Right atrium auricular region (tissue), 2 donors: ENCODE measurements around the gene PDRG1. TPM values are rescaled to one million over a fixed set of nuclear protein-coding genes. Genes with fewer than 3 reads are reported as not detected.
"Not testable (repeated sequence)": the region's sequence is repeated elsewhere in the genome, so short reads cannot be mapped to it uniquely, and the experiment has no call there.

Source experiments
- DNase-seq: peaks from one replicate; pipeline ENCODE4 v3.0.0-alpha.2; 2019; ENCODE audit warnings: low spot score
- H3K27ac ChIP-seq, 2 donors: fragments of 200-600 bp; sonication (generic); 1 replicate in 1 of 2; 2 replicates in 1 of 2; pipeline ENCODE4 v1.5.1; 2016 to 2019
- H3K27me3 ChIP-seq, 2 donors: fragments of 200-600 bp; sonication (generic); one replicate each; pipeline versions ENCODE4 v1.5.1 to v1.6.0; 2017 to 2019
- H3K36me3 ChIP-seq: fragments of 200-600 bp; sonication (generic); one replicate; pipeline ENCODE4 v1.5.1; 2016
- H3K4me1 ChIP-seq, 2 donors: fragments of 200-600 bp; sonication (generic); one replicate each; pipeline versions ENCODE4 v1.5.1 to v1.6.0; 2017 to 2019
- H3K4me3 ChIP-seq, 2 donors: fragments of 200-600 bp; sonication (generic); 1 replicate in 1 of 2; 2 replicates in 1 of 2; pipeline ENCODE4 v1.5.1; 2017 to 2019; ENCODE audit warnings: mild to moderate bottlenecking in 1 of 2, moderate library complexity in 1 of 2
- H3K9me3 ChIP-seq, 2 donors: fragments of 200-600 bp; sonication (generic); one replicate each; pipeline ENCODE4 v1.5.1; 2019
- total RNA-seq, 2 donors: library from RNA; depleted of rRNA; stranded (reverse); fragments of >200 nt; gene quantifications; one replicate each; pipeline ENCODE4 v1.1.0, GENCODE V29; 2016
- TF ChIP-seq, protein P1 (sequence below), 2 donors: fragments of 200-600 bp; sonication (generic); IDR thresholded peaks; one replicate each; pipeline ENCODE4 v1.5.1; 2019; ENCODE audit warnings: antibody characterized with exemption in 2 of 2

Gene PDRG1
- total RNA-seq, 2 donors from 2014 or later, result 4.9 to 5.7 TPM

DNA sequence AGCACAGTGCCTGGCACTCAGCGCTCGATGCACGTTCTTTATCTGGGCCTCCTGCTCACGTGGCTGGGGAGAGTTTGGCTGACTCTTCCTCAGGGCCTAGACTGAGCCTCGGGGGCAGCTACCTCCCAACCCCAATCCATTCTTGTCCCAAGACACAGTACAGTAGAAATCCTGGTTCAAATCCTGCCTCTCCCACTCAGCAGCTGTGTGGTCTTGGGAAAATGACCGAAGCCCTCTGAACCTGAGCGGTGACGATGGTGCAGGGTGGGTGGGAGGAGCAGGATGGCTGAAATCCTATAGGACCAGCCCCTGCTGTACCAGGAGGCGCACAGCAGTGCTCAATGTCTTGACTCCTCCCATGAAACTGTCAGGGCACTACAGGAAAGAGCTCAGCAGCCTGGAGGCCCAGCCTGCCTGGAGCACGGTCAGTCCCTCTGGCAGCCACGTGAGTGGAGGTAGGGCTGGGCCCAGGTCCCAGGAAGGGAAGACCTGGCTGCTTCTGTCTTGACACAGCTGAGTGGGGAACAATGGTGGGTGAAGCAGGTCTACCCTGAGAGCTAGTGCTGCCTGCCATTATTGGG lies 31.5 kb downstream of the PDRG1 start:
- DNase-seq, result no peak
- Histone ChIP-seq H3K4me1 (no peaks in the 10 kb centered on the region), H3K4me3 (no peak overlapping the region), H3K27ac (no peak overlapping the region), H3K36me3 (no peaks in the 10 kb centered on the region), H3K9me3 (no peaks in the 10 kb centered on the region), H3K27me3 (no peaks in the 10 kb centered on the region)
- TF ChIP-seq, protein P1, sequence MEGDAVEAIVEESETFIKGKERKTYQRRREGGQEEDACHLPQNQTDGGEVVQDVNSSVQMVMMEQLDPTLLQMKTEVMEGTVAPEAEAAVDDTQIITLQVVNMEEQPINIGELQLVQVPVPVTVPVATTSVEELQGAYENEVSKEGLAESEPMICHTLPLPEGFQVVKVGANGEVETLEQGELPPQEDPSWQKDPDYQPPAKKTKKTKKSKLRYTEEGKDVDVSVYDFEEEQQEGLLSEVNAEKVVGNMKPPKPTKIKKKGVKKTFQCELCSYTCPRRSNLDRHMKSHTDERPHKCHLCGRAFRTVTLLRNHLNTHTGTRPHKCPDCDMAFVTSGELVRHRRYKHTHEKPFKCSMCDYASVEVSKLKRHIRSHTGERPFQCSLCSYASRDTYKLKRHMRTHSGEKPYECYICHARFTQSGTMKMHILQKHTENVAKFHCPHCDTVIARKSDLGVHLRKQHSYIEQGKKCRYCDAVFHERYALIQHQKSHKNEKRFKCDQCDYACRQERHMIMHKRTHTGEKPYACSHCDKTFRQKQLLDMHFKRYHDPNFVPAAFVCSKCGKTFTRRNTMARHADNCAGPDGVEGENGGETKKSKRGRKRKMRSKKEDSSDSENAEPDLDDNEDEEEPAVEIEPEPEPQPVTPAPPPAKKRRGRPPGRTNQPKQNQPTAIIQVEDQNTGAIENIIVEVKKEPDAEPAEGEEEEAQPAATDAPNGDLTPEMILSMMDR (IDR thresholded peaks at IDR 0.05), result no peak

DNA sequence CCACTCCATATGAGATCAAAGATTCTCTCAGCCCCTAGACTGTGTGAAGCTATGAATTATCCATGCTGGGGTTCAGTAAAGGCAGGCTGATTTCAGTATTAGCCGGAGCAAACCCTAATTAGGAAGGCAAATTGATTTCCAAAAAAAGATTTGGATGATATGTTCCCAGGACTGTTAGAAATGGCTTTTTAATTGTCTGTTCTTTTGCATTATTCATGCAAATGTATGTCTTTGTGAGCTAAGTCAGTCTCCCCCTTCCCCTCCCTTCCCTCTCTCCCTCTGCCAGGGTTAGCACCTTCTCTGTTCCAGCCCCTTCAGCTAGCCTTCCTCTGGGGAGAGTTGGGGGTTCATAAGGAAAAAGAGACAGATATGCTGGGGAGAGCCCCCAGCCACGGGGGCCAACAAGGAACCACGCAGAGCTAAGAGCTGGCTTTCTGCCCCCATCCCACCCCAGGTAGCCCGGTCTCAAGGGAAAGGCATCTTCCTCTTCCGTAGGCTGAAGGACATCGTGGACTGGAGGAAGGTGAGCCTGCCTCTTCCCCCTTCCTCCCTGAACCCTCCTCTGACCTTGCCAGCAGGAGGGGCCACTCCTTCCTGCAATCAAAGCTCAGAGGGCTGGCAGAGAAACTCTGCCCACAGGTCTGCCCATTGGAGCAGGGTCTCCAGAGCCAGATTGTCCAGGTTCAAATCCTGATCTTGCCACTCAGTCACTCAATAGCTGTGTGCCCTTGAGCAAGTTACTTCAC lies 32.3 kb downstream of the PDRG1 start:
- no peak overlapping the region for H3K4me3 ChIP-seq
- TF ChIP-seq, protein P1 (IDR thresholded peaks at IDR 0.05), result no peak
- no peaks in the 10 kb centered on the region for H3K36me3 ChIP-seq
- no peaks in the 10 kb centered on the region for H3K9me3 ChIP-seq
- DNase-seq, result no peak
- no peaks in the 10 kb centered on the region for H3K27me3 ChIP-seq
- no peak overlapping the region for H3K27ac ChIP-seq
- H3K4me1 ChIP-seq, result no peaks in the 10 kb centered on the region

DNA sequence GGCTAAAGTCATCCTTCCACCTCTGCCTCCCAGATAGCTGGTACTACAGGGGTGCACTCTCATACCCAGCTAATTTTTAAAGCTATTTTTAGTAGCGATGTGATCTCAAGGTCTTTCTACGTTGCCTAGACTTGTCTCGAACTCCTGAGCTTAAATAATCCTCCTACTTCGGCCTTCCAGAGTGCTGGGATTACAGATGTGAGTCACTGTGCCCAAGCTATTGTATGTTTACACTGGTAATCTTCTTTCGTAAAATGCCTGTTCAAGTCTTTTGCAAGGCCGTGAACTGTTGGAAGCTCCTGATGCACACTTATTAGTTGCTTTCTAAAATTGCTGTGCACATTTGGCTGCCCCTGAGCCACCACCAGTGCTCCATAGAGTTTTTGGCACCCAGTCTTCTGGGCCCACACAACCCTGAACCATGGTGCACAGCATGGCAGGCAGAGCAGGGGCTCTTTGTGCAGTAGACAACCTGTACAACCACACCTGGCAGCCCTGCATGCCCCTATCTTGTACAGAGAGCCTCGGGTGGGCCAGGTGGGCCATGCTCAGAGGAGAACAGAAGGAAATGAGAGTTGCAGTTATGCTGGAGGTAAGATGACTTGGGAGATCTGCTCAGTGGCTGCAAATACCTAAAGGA lies 33.3 kb downstream of the PDRG1 start:
- H3K4me1 ChIP-seq, result no peaks in the 10 kb centered on the region
- no peak for DNase-seq
- TF ChIP-seq, protein P1 (IDR thresholded peaks at IDR 0.05), result no peak
- no peaks in the 10 kb centered on the region for H3K36me3 ChIP-seq
- H3K27me3 ChIP-seq, result no peaks in the 10 kb centered on the region
- no peak overlapping the region for H3K27ac ChIP-seq
- no peaks in the 10 kb centered on the region for H3K9me3 ChIP-seq
- no peak overlapping the region for H3K4me3 ChIP-seq

DNA sequence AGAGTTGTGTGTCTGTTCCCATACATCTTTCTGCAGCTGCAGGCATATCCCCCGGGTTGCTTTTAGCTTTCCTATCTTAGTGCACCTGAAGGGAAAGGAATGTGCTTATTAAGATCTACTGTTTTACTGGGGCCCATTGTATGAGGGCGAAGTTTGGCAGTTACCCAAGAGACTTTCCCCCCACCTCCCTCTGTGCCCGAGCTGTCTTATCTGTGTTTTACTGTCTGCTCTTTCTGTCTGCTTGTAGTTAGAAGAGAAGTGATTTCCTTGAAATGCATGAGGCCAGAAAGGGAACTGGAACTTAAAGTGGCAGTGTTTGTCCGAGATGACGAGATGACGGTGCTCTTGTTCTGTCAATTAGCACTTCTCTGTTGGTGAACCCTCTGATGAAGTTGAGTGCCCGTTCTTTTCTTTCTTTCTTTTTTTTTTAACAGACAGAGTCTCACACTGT lies 33.9 kb downstream of the PDRG1 start:
- H3K4me3 ChIP-seq, H3K4me1 ChIP-seq, H3K9me3 ChIP-seq, H3K36me3 ChIP-seq, H3K27me3 ChIP-seq, DNase-seq, H3K27ac ChIP-seq: not testable (repeated sequence)

DNA sequence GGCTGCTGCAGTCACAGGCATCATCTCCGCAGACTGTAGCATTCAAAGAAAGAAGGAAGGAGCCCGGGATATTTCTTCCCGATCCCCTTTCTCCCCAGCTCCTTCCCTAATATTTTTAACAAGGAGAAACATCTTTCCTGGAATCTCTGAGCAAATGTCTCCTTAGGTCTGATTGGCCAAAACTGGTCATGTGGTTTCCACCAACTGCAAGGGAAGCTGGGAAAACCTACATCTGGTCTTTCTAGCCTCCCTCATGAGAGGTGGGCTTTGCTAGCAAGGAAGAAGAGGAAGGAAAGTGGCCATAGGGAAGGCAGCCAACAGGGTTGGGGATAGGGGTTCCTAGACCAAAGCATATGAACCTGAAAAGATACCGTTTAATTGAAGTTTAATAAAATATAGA lies 35.1 kb downstream of the PDRG1 start:
- Histone ChIP-seq H3K4me1 (no peaks in the 10 kb centered on the region), H3K27me3 (no peaks in the 10 kb centered on the region), H3K27ac (no peak overlapping the region), H3K9me3 (no peaks in the 10 kb centered on the region), H3K4me3 (no peak overlapping the region), H3K36me3 (no peaks in the 10 kb centered on the region)
- TF ChIP-seq, protein P1 (IDR thresholded peaks at IDR 0.05), result no peak
- DNase-seq, result no peak

DNA sequence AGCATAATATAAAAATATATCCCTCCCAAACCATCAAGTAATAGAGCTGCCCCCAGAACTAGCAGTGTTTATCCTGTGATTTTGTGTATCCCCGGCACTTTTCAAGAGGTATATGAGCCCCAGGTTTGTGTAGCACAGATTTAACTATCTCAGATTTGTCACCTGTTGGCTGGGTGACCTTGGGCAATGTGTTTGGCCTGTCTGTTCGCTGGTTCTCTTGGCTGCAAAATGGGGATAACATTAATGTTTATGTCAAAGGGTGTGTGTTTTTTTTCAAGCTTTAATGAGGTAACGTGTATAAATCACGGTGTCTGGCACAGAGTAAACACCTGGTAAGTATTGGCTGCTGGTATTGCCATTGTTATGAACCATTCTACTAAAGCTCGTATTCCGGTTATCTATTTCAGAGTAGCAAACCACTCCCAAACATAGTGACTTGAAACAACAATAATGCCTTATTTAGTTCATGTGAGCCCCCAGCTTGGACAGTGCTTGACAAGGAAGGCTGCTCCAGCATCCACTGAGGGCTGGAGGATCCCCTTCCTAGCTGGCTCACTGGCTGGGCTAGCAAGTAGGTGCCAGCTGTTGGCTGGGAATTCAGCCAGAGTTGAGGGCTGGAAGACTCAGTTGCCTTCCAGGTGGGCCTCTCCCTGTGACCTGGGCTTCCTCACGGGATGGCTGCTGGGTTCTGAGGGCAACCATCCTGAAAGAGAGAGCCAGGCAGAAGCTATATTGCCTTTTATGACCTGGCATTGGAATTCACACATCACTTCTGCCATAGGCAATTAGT lies 36.2 kb downstream of the PDRG1 start:
- TF ChIP-seq, protein P1 (IDR thresholded peaks at IDR 0.05), result no peak
- Histone ChIP-seq H3K4me3 (no peak overlapping the region), H3K36me3 (no peaks in the 10 kb centered on the region), H3K27me3 (no peaks in the 10 kb centered on the region), H3K4me1 (no peaks in the 10 kb centered on the region), H3K27ac (no peak overlapping the region), H3K9me3 (no peaks in the 10 kb centered on the region)
- no peak for DNase-seq
